Measurements from ENCODE around the gene SCLY. TPM values are rescaled to one million over a fixed set of nuclear protein-coding genes. Genes with fewer than 3 reads are reported as not detected.

SCLY gene
- total RNA-seq, 4 donors from 2014 or later = 5.5 to 14.5 (median 9.6) TPM

GRCh38 chr2:238121511-238122286 lies 60.9 kb downstream of the SCLY start:
- Histone ChIP-seq H3K4me3 (no peak overlapping the region), H3K4me1 (no peaks in the 10 kb centered on the region), H3K36me3 (no peaks in the 10 kb centered on the region), H3K9me3 (no peaks in the 10 kb centered on the region), H3K27ac (no peak overlapping the region), H3K27me3 (peaks cover 35% of the 10 kb centered on the region)
- TF ChIP-seq, protein P1, sequence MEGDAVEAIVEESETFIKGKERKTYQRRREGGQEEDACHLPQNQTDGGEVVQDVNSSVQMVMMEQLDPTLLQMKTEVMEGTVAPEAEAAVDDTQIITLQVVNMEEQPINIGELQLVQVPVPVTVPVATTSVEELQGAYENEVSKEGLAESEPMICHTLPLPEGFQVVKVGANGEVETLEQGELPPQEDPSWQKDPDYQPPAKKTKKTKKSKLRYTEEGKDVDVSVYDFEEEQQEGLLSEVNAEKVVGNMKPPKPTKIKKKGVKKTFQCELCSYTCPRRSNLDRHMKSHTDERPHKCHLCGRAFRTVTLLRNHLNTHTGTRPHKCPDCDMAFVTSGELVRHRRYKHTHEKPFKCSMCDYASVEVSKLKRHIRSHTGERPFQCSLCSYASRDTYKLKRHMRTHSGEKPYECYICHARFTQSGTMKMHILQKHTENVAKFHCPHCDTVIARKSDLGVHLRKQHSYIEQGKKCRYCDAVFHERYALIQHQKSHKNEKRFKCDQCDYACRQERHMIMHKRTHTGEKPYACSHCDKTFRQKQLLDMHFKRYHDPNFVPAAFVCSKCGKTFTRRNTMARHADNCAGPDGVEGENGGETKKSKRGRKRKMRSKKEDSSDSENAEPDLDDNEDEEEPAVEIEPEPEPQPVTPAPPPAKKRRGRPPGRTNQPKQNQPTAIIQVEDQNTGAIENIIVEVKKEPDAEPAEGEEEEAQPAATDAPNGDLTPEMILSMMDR (IDR thresholded peaks at IDR 0.05) = no peak
- TF ChIP-seq EP300 (IDR thresholded peaks at IDR 0.05) = no peak
- WGBS = 100% methylated on average over 4 of the region's 27 CpGs
- no peak for DNase-seq (ENCODE audit: low spot score in 2 of 2)

DNA sequence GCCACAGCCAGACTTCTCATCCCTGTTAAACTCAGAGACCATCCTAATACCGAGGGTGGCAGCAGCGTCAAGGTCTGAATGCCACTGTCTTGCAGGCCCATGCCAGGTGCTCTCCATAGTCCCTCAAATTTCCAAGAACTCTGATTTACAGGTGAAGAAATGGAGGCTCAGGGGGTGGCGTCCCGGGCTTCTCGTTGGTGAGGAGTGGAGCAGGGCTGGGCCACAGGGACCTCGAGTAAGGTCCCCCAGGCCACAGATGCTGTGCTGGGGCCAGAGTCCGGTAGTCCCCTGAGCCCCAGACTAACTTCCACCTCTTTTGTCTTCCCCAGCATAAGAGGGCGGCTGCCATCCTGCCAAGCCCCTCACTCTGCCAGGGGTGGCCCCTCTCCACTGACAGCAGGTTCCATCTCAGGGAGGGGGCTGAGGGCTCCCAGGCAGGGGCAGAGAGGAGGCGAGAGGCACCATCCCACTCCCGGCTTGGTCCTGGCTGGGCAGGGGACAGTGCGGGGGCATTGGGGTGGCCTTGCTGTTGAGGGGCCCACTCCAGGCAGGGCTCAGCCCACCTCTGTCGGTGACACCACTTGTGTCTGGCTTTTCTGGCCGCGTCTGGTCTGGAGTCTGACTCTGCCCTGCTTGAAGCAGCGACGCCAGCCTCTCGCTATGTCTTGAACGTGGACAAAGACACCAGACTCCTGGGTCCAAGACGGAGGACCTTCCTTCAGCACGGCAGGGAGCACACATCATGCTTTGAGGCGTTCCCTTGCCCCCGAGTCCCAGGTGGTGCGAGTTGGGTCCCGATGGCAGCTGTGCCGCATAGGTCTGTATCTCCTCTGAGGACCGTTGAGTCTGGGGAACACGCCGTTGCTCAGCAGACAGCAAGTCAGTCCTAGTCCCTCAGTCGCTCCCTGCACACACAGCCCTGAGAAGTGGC lies 61.8 kb downstream of the SCLY start:
- Histone ChIP-seq H3K4me1 (peaks cover 6% of the 10 kb centered on the region), H3K27me3 (peaks cover 27% of the 10 kb centered on the region), H3K36me3 (no peaks in the 10 kb centered on the region), H3K4me3 (no peak overlapping the region), H3K27ac (no peak overlapping the region), H3K9me3 (no peaks in the 10 kb centered on the region)
- TF ChIP-seq EP300 (IDR thresholded peaks at IDR 0.05) (no peak), POLR2A (IDR thresholded peaks at IDR 0.05) (no peak), POLR2AphosphoS5 (IDR thresholded peaks at IDR 0.05) (no peak)
- TF ChIP-seq, protein P1 (IDR thresholded peaks at IDR 0.05) = no peak
- no peak for DNase-seq (ENCODE audit: low spot score in 2 of 2)
- WGBS = no CpG with 5 or more reads among the region's 29 CpGs

DNA sequence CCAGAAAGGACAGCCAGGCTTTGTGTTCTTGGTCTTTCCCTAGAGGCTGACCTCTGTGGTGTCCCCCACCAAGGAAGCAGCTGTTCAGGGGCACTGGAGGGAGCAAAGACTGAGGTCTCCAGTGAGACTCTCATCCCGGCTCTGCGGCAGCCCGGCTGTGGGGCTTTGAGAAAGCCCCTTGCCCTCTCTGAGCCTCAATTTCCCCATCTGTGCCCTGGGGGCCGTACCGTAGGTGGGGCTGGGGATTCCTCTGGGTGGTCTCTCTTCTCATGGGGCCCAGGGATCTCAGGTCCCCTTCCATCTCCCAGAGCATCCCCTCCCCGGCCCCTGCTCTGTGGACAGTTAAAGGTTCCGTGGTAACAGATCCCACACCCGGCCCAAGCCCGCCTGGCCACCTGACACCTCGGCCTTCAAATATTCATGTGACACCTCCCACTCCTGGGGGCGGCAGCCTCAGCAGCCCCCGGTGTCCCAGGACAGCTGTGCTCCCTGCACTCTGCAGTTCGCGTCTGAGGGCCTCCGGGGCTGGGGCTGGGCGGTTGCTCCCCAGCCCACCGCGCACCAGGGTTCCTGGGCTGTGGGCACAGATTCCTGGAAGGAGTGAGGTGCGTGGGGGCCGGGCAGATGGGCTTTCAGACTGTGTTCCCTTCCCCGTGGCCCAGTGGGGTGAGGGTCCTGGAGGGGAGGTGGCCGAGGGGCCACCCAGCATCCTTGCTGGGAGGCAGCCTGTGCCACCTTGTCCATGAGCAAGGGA lies 62.6 kb downstream of the SCLY start:
- H3K4me3 ChIP-seq = no peak overlapping the region
- 76% methylated on average over 7 of the region's 22 CpGs for WGBS

DNA sequence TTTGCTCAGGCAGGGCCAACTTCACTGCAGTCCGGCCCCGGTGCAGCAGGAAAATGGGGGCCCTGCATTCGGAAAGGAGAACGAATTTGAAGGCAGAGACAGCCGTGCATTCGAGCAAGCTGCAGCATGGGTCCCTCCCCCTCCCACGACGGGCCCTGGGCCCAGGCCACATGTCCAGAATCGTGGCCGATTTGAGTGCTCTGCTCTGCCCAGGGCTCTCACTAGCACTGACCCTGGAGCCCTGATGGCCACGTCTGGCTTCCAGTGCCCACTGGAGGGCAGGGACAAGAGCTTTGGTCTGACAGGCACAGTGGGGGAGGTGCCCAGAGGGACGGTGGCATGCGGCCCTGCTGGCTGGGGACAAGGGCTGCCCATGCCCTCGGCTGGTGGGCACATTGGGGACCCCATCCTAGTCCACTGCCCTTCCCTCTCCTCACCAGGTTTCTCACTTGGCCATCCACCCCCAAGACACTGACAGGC lies 63.2 kb downstream of the SCLY start:
- DNase-seq (ENCODE audit: low spot score in 2 of 2) = no peak
- Histone ChIP-seq H3K4me1 (peaks cover 7% of the 10 kb centered on the region), H3K27me3 (peaks cover 33% of the 10 kb centered on the region), H3K4me3 (no peak overlapping the region), H3K36me3 (no peaks in the 10 kb centered on the region), H3K27ac (no peak overlapping the region), H3K9me3 (no peaks in the 10 kb centered on the region)
- TF ChIP-seq POLR2AphosphoS5 (IDR thresholded peaks at IDR 0.05) (no peak), POLR2A (IDR thresholded peaks at IDR 0.05) (no peak)
- TF ChIP-seq, protein P1 (IDR thresholded peaks at IDR 0.05) = no peak
- WGBS = no CpG with 5 or more reads among the region's 14 CpGs

More for the DNA sequence above, 62.6 kb downstream of the SCLY start:
- Histone ChIP-seq H3K27me3 (peaks cover 33% of the 10 kb centered on the region), H3K36me3 (no peaks in the 10 kb centered on the region), H3K27ac (no peak overlapping the region), H3K4me1 (peaks cover 7% of the 10 kb centered on the region), H3K9me3 (no peaks in the 10 kb centered on the region)
- no peak for DNase-seq (ENCODE audit: low spot score in 2 of 2)
- TF ChIP-seq, protein P1 (IDR thresholded peaks at IDR 0.05) = no peak
- no peak for TF ChIP-seq POLR2AphosphoS5 (IDR thresholded peaks at IDR 0.05)
- TF ChIP-seq EP300 (IDR thresholded peaks at IDR 0.05) = no peak
- TF ChIP-seq POLR2A (IDR thresholded peaks at IDR 0.05) = no peak

Data from suprapubic skin (tissue), 4 donors.